ENCODE data around the gene TRAPPC13.
A peak's percentile ranks its signal among the peaks of the same experiment; 100 is the strongest.
"Not testable (repeated sequence)": the region's sequence is repeated elsewhere in the genome, so short reads cannot be mapped to it uniquely, and the experiment has no call there.

TRAPPC13 gene

GRCh38 chr5:65646938-65647337, 22.1 kb downstream of the TRAPPC13 start:
- no peak for TF ChIP-seq POLR2A (IDR thresholded peaks at IDR 0.05; ENCODE audit: low read depth, low read length)

GRCh38 chr5:65647941-65648340, 23.1 kb downstream of the TRAPPC13 start:
- FAIRE-seq (no peak), DNase-seq (ENCODE audit: insufficient read length, low spot score) (no peak)
- TF ChIP-seq POLR2A (IDR thresholded peaks at IDR 0.05; ENCODE audit: low read depth, low read length): no peak

More at GRCh38 chr5:65646938-65647337, 22.1 kb downstream of the TRAPPC13 start:
- DNase-seq (ENCODE audit: insufficient read length, low spot score): no peak
- FAIRE-seq: no peak

- FAIRE-seq (no peak), DNase-seq (ENCODE audit: insufficient read length, low spot score) (no peak)
- TF ChIP-seq POLR2A (IDR thresholded peaks at IDR 0.05; ENCODE audit: low read depth, low read length): no peak
Measured at GRCh38 chr5:65651144-65651543, 26.3 kb downstream of the TRAPPC13 start.

GRCh38 chr5:65654713-65655112, 29.9 kb downstream of the TRAPPC13 start:
- DNase-seq (ENCODE audit: insufficient read length, low spot score) (no peak), FAIRE-seq (no peak)
- TF ChIP-seq POLR2A (IDR thresholded peaks at IDR 0.05; ENCODE audit: low read depth, low read length): no peak

GRCh38 chr5:65663804-65664521, 39.1 kb downstream of the TRAPPC13 start:
- FAIRE-seq (peak; percentile 97), DNase-seq (ENCODE audit: insufficient read length, low spot score) (peak; percentile 5)
- TF ChIP-seq POLR2A (IDR thresholded peaks at IDR 0.05; ENCODE audit: low read depth, low read length): no peak

- DNase-seq (ENCODE audit: insufficient read length, low spot score) (no peak), FAIRE-seq (no peak)
- no peak for TF ChIP-seq POLR2A (IDR thresholded peaks at IDR 0.05; ENCODE audit: low read depth, low read length)
Measured at GRCh38 chr5:65668696-65669095, 43.9 kb downstream of the TRAPPC13 start.

GRCh38 chr5:65672796-65673195, 48.0 kb downstream of the TRAPPC13 start:
- FAIRE-seq (peak; percentile 61), DNase-seq (ENCODE audit: insufficient read length, low spot score) (no peak)
- TF ChIP-seq POLR2A (IDR thresholded peaks at IDR 0.05; ENCODE audit: low read depth, low read length): no peak

- TF ChIP-seq POLR2A (IDR thresholded peaks at IDR 0.05; ENCODE audit: low read depth, low read length): no peak
- FAIRE-seq (peak; percentile 62), DNase-seq (ENCODE audit: insufficient read length, low spot score) (no peak)
Measured at GRCh38 chr5:65674749-65675148, 49.9 kb downstream of the TRAPPC13 start.

GRCh38 chr5:65676056-65676455, 51.2 kb downstream of the TRAPPC13 start:
- DNase-seq (ENCODE audit: insufficient read length, low spot score); FAIRE-seq: not testable (repeated sequence)

GRCh38 chr5:65682148-65682547, 57.3 kb downstream of the TRAPPC13 start:
- no peak for TF ChIP-seq POLR2A (IDR thresholded peaks at IDR 0.05; ENCODE audit: low read depth, low read length)
- FAIRE-seq: peak; percentile 45
- DNase-seq (ENCODE audit: insufficient read length, low spot score): no peak

GRCh38 chr5:65693121-65693520, 68.3 kb downstream of the TRAPPC13 start:
- FAIRE-seq: no peak
- TF ChIP-seq POLR2A (IDR thresholded peaks at IDR 0.05; ENCODE audit: low read depth, low read length): no peak
- no peak for DNase-seq (ENCODE audit: insufficient read length, low spot score)

- FAIRE-seq (no peak), DNase-seq (ENCODE audit: insufficient read length, low spot score) (no peak)
- no peak for TF ChIP-seq POLR2A (IDR thresholded peaks at IDR 0.05; ENCODE audit: low read depth, low read length)
Measured at GRCh38 chr5:65695162-65695755, 70.4 kb downstream of the TRAPPC13 start.

GRCh38 chr5:65695896-65696295, 71.1 kb downstream of the TRAPPC13 start:
- no peak for DNase-seq (ENCODE audit: insufficient read length, low spot score)
- FAIRE-seq: peak; percentile 20
- no peak for TF ChIP-seq POLR2A (IDR thresholded peaks at IDR 0.05; ENCODE audit: low read depth, low read length)

GRCh38 chr5:65696892-65697291, 72.1 kb downstream of the TRAPPC13 start:
- DNase-seq (ENCODE audit: insufficient read length, low spot score) (no peak), FAIRE-seq (no peak)
- TF ChIP-seq POLR2A (IDR thresholded peaks at IDR 0.05; ENCODE audit: low read depth, low read length): no peak

GRCh38 chr5:65699338-65699737, 74.5 kb downstream of the TRAPPC13 start:
- no peak for TF ChIP-seq POLR2A (IDR thresholded peaks at IDR 0.05; ENCODE audit: low read depth, low read length)
- no peak for DNase-seq (ENCODE audit: insufficient read length, low spot score)
- FAIRE-seq: no peak

Measured in H54 (cell line).